HG03095 (cell line): ENCODE measurements around the gene R3HCC1L.
"Not testable (repeated sequence)": the region's sequence is repeated elsewhere in the genome, so short reads cannot be mapped to it uniquely, and the experiment has no call there.

Source experiments
- ATAC-seq: cut with Tn5 transposase; IDR thresholded peaks from one replicate; pipeline ENCODE4 v1.9.1; 2021; ENCODE audit warnings: moderate library complexity; ENCODE audit not compliant: unreplicated experiment

Gene R3HCC1L

GRCh38 chr10:98226508-98227144 lies 92.2 kb downstream of the R3HCC1L start:
- ATAC-seq, result no peak

DNA sequence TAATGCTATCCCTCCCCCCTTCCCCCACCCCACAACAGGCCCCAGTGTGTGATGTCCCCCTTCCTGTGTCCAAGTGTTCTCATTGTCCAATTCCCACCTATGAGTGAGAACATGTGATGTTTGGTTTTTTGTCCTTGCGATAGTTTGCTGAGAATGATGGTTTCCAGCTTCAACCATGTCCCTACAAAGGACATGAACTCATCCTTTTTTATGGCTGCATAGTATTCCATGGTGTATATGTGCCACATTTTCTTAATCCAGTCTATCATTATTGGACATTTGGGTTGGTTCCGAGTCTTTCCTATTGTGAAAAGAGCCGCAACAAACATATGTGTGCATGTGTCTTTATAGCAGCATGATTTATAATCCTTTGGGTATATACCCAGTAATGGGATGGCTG lies 93.3 kb downstream of the R3HCC1L start:
- not testable (repeated sequence) for ATAC-seq

GRCh38 chr10:98228266-98228665 lies 93.8 kb downstream of the R3HCC1L start:
- not testable (repeated sequence) for ATAC-seq

DNA sequence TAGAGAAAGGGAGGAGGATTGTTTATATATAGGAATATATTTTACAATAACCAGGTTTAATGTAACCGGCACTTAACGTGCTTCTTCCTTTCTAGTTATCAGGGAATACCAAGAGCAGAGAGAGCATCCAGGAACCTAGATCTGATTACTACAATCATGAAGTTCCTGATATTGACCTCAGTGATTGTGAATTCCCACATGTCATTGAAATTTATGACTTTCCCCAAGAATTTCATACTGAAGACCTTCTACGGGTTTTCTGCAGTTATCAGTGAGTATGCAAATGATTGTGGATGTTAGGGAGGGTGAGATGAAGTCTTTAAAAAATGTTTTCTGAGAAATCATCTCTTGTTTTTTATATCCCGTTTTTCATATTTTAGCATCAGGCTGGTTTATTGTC lies 97.0 kb downstream of the R3HCC1L start:
- ATAC-seq, result no peak

- ATAC-seq, result no peak
Measured at GRCh38 chr10:98235846-98236245, 101.4 kb downstream of the R3HCC1L start.

GRCh38 chr10:98236862-98237261 lies 102.4 kb downstream of the R3HCC1L start:
- ATAC-seq, result no peak

GRCh38 chr10:98238391-98238790 lies 103.9 kb downstream of the R3HCC1L start:
- ATAC-seq, result no peak

DNA sequence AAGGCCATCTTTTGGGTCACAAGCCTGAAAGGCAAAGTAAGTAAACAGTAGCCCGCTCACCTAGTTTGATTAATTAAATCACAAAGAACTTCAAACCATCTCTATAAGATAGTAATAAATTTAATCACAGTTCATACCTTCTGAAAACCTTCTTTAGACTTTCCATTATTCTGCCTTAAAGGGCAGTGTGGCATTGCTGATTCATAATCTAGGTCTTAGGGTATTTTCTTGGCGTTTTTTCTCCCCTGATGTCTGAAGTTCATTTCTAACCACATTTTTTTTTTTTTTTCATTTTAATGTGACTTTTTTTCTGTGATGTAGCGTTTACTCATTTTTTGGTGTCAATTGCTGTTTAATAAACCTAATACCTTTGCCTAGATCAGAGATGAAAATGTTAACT lies 106.1 kb downstream of the R3HCC1L start:
- no peak for ATAC-seq

DNA sequence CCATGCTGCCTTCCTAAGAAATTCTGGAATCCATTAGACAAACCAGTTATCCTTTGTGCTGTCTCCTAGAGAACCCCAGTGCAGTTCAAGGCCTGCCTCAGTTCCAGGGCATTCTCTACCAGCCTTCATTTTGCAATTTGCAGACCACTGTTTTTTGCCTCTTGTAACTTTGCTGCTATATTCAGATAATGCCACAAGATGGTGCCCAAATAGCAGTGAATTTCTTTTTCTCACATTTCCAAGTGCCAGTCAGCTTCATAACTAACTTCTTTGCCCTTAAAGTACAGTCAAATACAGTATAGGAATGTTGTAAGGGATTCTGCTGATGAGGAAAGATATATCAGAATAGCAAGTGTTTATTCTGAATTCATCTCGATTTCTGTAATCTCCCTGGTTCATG lies 108.4 kb downstream of the R3HCC1L start:
- no peak for ATAC-seq

- no peak for ATAC-seq
Measured at GRCh38 chr10:98244141-98244540, 109.7 kb downstream of the R3HCC1L start.

DNA sequence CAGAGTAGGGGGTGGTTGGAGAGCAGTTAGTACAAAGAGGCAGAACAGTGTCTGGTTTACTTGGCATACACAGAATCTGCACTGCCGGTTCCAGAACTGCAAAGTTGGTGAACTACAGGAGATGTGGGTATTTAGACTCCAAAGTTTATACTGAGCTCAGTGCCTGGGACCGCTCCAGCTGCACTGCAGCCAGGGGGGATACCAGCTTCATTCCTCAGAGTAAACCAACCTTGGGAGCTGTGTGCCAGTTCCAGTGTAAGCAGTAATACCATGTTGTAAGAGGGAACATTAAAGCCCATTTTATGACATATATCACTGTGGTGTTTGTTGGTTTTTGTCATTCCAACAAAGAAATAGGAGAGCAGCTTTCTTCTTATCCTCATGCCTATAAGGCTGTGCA lies 110.1 kb downstream of the R3HCC1L start:
- no peak for ATAC-seq

GRCh38 chr10:98246911-98247805 lies 112.7 kb downstream of the R3HCC1L start:
- no peak for ATAC-seq

GRCh38 chr10:98248018-98248417 lies 113.6 kb downstream of the R3HCC1L start:
- ATAC-seq, result no peak

- ATAC-seq, result no peak
Measured at GRCh38 chr10:98249134-98249533, 114.7 kb downstream of the R3HCC1L start.

- no peak for ATAC-seq
Measured at GRCh38 chr10:98251399-98251798, 116.9 kb downstream of the R3HCC1L start.

DNA sequence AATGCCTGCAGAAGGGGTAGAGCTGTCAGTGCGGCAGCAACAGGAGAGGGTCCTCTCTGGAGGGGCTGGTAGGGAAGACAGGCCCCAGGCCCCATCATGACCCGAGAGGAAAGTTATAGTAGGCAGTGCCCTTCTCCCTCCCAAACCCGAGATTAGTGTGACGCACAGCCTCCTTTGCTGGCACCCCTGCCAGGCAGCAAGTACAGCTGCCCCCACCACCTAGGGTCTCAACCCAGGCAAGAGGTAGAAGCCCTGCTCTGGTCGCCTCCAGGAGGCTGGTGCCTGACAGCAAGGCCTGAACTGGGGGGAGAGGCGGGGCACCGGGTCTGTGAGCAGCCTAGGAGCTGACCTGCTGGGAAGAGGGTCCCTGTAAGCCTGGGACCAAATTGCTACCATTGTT lies 118.0 kb downstream of the R3HCC1L start:
- ATAC-seq, result no peak

- no peak for ATAC-seq
Measured at GRCh38 chr10:98253499-98253898, 119.0 kb downstream of the R3HCC1L start.

- ATAC-seq, result no peak
Measured at GRCh38 chr10:98254234-98254974, 119.9 kb downstream of the R3HCC1L start.

GRCh38 chr10:98255146-98255877 lies 120.9 kb downstream of the R3HCC1L start:
- no peak for ATAC-seq

GRCh38 chr10:98256692-98257091 lies 122.2 kb downstream of the R3HCC1L start:
- ATAC-seq, result no peak

- no peak for ATAC-seq
Measured at GRCh38 chr10:98257198-98257597, 122.7 kb downstream of the R3HCC1L start.
